ENCODE measurements around the gene KIFC1. TPM values are rescaled to one million over a fixed set of nuclear protein-coding genes. Genes with fewer than 3 reads are reported as not detected.

Gene KIFC1
- total and polyA plus RNA-seq, 2 of the 4 experiments (the other 2 are of a cell fraction), result 33.9 to 40.6 TPM

DNA sequence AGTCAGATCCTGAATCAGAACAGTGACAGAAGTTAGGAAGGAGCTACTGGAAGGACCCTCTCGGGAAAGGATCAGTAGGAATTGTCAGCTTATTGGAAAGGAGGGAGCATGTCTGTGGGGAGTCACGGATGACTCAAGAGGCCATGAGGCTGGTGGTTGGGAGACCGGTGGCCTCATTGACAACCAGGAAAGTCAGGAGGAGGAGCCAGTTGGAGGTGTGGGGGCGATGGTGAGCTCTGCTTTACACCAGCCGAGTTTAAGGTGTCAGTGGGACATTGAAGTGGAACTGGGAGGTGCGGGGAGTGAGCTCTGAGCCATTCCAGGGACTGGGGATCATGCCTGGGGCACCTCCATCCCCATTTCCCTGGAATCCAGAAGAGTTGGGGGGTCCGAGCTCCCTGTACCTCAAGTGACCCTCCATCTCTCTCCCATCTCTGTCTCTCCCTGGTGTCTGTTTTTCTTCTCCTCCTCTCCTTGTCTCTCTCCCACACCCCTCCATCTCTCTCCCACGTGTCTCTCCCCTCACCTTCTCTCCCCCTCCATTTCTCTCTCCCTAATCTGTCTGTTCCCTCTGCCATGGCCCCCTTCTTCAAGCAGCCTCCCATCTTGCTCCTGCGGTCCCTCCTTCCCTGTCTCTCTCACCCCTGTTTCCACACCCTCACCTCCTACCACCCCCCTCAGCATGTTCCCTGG lies 48.5 kb downstream of the KIFC1 start:
- Histone ChIP-seq H3K14ac (replicated peaks; ENCODE audit: low read depth, low read length) (no peak overlapping the region), H3K9me1 (ENCODE audit: insufficient read depth, low read length) (peaks cover 3% of the 10 kb centered on the region; the same call in 1 of the 2 replicates), H3K23ac (ENCODE audit: low read depth, low read length) (no peak overlapping the region), H3K9me3 (ENCODE audit: control insufficient read depth, insufficient read depth, low read length) (no peaks in the 10 kb centered on the region), H3K9ac (ENCODE audit: low read depth, low read length) (no peak overlapping the region), H2AK9ac (replicated peaks; ENCODE audit: low read depth, low read length, poor library complexity) (no peak overlapping the region), H2AK5ac (ENCODE audit: low read depth, low read length) (no peak overlapping the region), H3K4me2 (ENCODE audit: low read depth, low read length) (no peak overlapping the region), H3K4ac (ENCODE audit: low read depth, low read length) (no peak overlapping the region), H2BK5ac (ENCODE audit: low read depth, low read length, poor library complexity, severe bottlenecking) (no peak overlapping the region), H4K8ac (ENCODE audit: low read depth in 2 of 2, low read length in 2 of 2) (no peak overlapping the region), H3K27me3 (ENCODE audit: control insufficient read depth, insufficient read depth, low read length) (no peaks in the 10 kb centered on the region), H3K79me1 (ENCODE audit: low read depth in 1 of 2, low read length in 2 of 2) (peaks cover 5 to 9% of the 10 kb centered on the region in 2 experiments), H4K5ac (ENCODE audit: low read depth, low read length) (no peak overlapping the region), H2BK120ac (ENCODE audit: low read depth, low read length) (no peak overlapping the region), H4K91ac (ENCODE audit: insufficient read depth, low read depth, low read length) (no peak overlapping the region), H3K18ac (ENCODE audit: low read depth, low read length) (no peak overlapping the region), H3K4me3 (ENCODE audit: insufficient read depth, low read depth, low read length) (no peak overlapping the region), H3K56ac (ENCODE audit: extremely low read depth, insufficient read depth, low read length) (no peak overlapping the region), H2AFZ (replicated peaks; ENCODE audit: low read length, poor library complexity) (no peak overlapping the region), H3K27ac (ENCODE audit: insufficient read depth, low read length) (no peak overlapping the region), H2BK15ac (ENCODE audit: low read depth, low read length) (no peak overlapping the region), H2BK20ac (ENCODE audit: low read depth, low read length) (no peak overlapping the region), H3K36me3 (ENCODE audit: control insufficient read depth, insufficient read depth, low read length) (peaks cover 73% of the 10 kb centered on the region), H4K20me1 (ENCODE audit: insufficient read depth, low read length) (no peaks in the 10 kb centered on the region), H3K4me1 (ENCODE audit: control insufficient read depth, insufficient read depth, low read length) (no peaks in the 10 kb centered on the region)
- ChIA-PET POLR2A (ENCODE audit: unreplicated experiment) (no interaction called here), CTCF (no interaction called here)
- TF ChIP-seq POLR2A (IDR thresholded peaks at IDR 0.05; ENCODE audit: low read depth, low read length) (no peak), CHD1 (IDR thresholded peaks at IDR 0.05; ENCODE audit: low read depth, low read length) (no peak), RFX5 (IDR thresholded peaks at IDR 0.05; ENCODE audit: low read depth, low read length) (no peak), BHLHE40 (IDR thresholded peaks at IDR 0.05; ENCODE audit: low read depth, low read length) (no peak), FOS (IDR thresholded peaks at IDR 0.05; ENCODE audit: low read depth, low read length) (no peak), MXI1 (IDR thresholded peaks at IDR 0.05; ENCODE audit: borderline replicate concordance, low read depth, low read length) (no peak), CEBPB (IDR thresholded peaks at IDR 0.05; ENCODE audit: low read depth, low read length) (no peak), SMC3 (IDR thresholded peaks at IDR 0.05; ENCODE audit: low read depth, low read length) (no peak), MAFK (IDR thresholded peaks at IDR 0.05; ENCODE audit: low read depth, low read length) (no peak)
- TF ChIP-seq, protein P1, sequence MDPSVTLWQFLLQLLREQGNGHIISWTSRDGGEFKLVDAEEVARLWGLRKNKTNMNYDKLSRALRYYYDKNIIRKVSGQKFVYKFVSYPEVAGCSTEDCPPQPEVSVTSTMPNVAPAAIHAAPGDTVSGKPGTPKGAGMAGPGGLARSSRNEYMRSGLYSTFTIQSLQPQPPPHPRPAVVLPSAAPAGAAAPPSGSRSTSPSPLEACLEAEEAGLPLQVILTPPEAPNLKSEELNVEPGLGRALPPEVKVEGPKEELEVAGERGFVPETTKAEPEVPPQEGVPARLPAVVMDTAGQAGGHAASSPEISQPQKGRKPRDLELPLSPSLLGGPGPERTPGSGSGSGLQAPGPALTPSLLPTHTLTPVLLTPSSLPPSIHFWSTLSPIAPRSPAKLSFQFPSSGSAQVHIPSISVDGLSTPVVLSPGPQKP (IDR thresholded peaks at IDR 0.05; ENCODE audit: borderline replicate concordance, low read depth, low read length), result no peak
- TF ChIP-seq, protein P2, sequence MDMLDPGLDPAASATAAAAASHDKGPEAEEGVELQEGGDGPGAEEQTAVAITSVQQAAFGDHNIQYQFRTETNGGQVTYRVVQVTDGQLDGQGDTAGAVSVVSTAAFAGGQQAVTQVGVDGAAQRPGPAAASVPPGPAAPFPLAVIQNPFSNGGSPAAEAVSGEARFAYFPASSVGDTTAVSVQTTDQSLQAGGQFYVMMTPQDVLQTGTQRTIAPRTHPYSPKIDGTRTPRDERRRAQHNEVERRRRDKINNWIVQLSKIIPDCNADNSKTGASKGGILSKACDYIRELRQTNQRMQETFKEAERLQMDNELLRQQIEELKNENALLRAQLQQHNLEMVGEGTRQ (IDR thresholded peaks at IDR 0.05; ENCODE audit: low read depth, low read length), result no peak
- TF ChIP-seq, protein P3, sequence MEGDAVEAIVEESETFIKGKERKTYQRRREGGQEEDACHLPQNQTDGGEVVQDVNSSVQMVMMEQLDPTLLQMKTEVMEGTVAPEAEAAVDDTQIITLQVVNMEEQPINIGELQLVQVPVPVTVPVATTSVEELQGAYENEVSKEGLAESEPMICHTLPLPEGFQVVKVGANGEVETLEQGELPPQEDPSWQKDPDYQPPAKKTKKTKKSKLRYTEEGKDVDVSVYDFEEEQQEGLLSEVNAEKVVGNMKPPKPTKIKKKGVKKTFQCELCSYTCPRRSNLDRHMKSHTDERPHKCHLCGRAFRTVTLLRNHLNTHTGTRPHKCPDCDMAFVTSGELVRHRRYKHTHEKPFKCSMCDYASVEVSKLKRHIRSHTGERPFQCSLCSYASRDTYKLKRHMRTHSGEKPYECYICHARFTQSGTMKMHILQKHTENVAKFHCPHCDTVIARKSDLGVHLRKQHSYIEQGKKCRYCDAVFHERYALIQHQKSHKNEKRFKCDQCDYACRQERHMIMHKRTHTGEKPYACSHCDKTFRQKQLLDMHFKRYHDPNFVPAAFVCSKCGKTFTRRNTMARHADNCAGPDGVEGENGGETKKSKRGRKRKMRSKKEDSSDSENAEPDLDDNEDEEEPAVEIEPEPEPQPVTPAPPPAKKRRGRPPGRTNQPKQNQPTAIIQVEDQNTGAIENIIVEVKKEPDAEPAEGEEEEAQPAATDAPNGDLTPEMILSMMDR (conservative IDR thresholded peaks at IDR 0.05; ENCODE audit: low read depth, low read length), result no peak
- ATAC-seq (ENCODE audit: low read depth), result no peak
- 78% methylated on average over 3 of the region's 9 CpGs; no CpG with 5 or more reads in 1 of the 2 experiments for WGBS, 2 experiments (ENCODE audit: extremely low coverage in 2 of 2, insufficient read length in 1 of 2)
- peak; percentile 38 for DNase-seq
- in situ Hi-C loops (cut with MboI; ENCODE audit: low sequenced_read_pairs), result no loop called here
- intact Hi-C loops (cut with micrococcal nuclease), result no loop called here
- no TSS peak for BruUV-seq (replicated peaks)
- dilution Hi-C loops (cut with HindIII; ENCODE audit: low sequenced_read_pairs, unreplicated experiment), result no loop called here
